ENCODE measurements around the gene FOXP4. TPM values are rescaled to one million over a fixed set of nuclear protein-coding genes. Genes with fewer than 3 reads are reported as not detected.
A peak's percentile ranks its signal among the peaks of the same experiment; 100 is the strongest.

The FOXP4 gene
- total and polyA plus RNA-seq, 2 of the 13 experiments (the other 11 are each of a cell fraction or from before 2014, with no cell fraction given): 11.0 to 12.4 TPM

- TF ChIP-seq ZNF407 (CRISPR knock-in tag; IDR thresholded peaks at IDR 0.05; ENCODE audit: not compliant biosample characterization): no peak
- TF ChIP-seq ZSCAN25 (CRISPR knock-in tag; IDR thresholded peaks at IDR 0.05): 0 out of 2 replicates have a peak, but pooled peaks have one; percentile 38
- TF ChIP-seq CC2D1A (CRISPR knock-in tag; IDR thresholded peaks at IDR 0.05): no peak
- no peak for TF ChIP-seq TFDP2 (CRISPR knock-in tag; IDR thresholded peaks at IDR 0.05)
- no peak for TF ChIP-seq ZBTB46 (CRISPR knock-in tag; IDR thresholded peaks at IDR 0.05; ENCODE audit: borderline replicate concordance)
- no peak for TF ChIP-seq ZNF652 (CRISPR knock-in tag; IDR thresholded peaks at IDR 0.05; ENCODE audit: borderline replicate concordance, low read depth)
- TF ChIP-seq ZNF451 (CRISPR knock-in tag; IDR thresholded peaks at IDR 0.05): no peak
- TF ChIP-seq FOSL2 (CRISPR knock-in tag; IDR thresholded peaks at IDR 0.05): no peak
- TF ChIP-seq TBX3 (IDR thresholded peaks at IDR 0.05; ENCODE audit: borderline replicate concordance): no peak
- TF ChIP-seq ZNF235 (CRISPR knock-in tag; IDR thresholded peaks at IDR 0.05; ENCODE audit: borderline replicate concordance): no peak
- peak; percentile 63; the same call in 1 of the 2 replicates for TF ChIP-seq THAP9 (CRISPR knock-in tag; IDR thresholded peaks at IDR 0.05; ENCODE audit: borderline replicate concordance)
- no peak for TF ChIP-seq ZSCAN9 (CRISPR knock-in tag; IDR thresholded peaks at IDR 0.05; ENCODE audit: borderline replicate concordance)
- TF ChIP-seq NKX3-1 (CRISPR knock-in tag; IDR thresholded peaks at IDR 0.05): no peak
Measured at GRCh38 chr6:41502917-41503671, 43.1 kb upstream of the FOXP4 start (continued).

All from HepG2 (cell line).